NCI-H748 treated with DMSO at 0.1 percent for 48 hours (cell line): ENCODE measurements around the gene PPP2R2B.
A peak's percentile ranks its signal among the peaks of the same experiment; 100 is the strongest.

Experiments used
- DNase-seq: peaks from one replicate; lab custom pipeline; 2025; lab: John Stamatoyannopoulos, UW

The PPP2R2B gene

GRCh38 chr5:146541958-146542849 lies 336.4 kb downstream of the PPP2R2B start:
- peak; percentile 54 for DNase-seq

DNA sequence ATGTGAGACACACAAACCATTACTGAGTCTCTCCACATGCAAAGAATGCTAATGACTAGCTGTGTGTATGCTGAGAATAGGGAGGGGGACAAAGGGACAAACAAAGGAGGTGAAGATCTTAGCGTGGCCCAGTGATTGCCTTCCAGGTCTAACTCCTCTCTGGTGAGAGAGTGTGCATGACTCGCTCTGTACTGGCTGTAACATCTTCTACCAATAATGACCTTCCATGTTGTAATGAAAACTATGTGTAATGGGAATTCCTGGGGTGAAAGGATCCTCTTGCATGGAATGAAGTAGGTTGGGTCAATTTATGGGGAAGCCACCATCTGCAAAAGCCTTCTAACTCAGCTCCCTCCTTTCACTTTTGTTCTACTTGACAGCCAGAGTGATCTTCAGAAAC lies 338.1 kb downstream of the PPP2R2B start:
- no peak for DNase-seq

GRCh38 chr5:146539973-146540372 lies 338.6 kb downstream of the PPP2R2B start:
- no peak for DNase-seq

DNA sequence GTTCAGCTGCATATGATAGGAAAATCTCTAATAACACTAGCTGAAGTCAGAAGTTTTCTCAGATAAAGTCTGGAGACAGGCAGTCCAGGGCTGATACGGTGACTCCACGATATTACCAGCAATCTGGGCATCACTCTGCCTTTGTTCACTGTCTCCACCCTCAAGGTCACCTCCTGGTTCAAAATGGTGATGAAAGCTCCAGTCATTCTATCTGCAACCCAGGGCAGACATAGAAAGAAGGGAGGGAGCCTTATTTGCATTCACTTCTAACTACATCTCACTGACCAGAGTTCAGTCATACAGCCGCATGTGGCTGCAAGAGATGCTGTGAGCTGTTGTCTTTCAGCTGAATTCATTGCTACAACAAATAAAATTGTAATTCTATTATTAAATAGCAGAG lies 340.1 kb downstream of the PPP2R2B start:
- no peak for DNase-seq

- DNase-seq = no peak
These were observed 344.7 kb downstream of the PPP2R2B start for GRCh38 chr5:146533882-146534281.

DNA sequence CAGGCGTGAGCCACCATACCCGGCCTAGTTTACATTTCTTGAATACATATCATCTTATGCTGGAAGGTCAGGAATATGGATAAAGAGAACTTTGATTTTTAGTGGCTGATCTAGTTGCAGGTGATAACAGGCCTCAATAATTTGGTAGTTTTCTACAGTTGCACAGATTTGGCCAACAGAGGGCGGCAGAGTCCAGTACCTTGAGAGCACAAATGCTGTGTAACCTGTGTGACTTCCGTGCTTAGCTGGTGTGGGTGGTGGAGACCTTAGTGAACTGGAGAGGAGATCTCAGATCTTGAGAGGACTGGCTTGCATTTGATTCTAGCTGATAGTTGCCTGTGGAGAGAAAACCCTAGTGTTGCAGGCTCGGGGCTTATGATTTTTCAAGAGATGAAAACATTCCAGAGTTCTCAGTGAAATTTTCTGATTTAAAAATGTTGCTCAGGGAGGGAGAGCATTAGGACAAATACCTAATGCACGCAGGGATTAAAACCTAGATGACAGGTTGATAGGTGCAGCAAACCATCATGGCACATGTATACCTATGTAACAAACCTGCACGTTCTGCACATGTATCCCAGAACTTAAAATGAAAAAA lies 345.2 kb downstream of the PPP2R2B start:
- DNase-seq = peak; percentile 83
